Neural cell (in vitro differentiated cells): Measurements from ENCODE around the gene BZW1. TPM values are rescaled to one million over a fixed set of nuclear protein-coding genes. Genes with fewer than 3 reads are reported as not detected.

Experiments used
- H2AFZ ChIP-seq: fragments of 200-600, 300-800 bp; sonication (generic), shearing (Covaris generic); 2 replicates; pipeline ENCODE4 v1.6.0; 2014; ENCODE audit warnings: low read depth, mild to moderate bottlenecking, antibody characterized with exemption, low read length, moderate library complexity
- H3F3A ChIP-seq: fragments of 200-600 bp; shearing (Covaris generic); 2 replicates; pipeline ENCODE4 v1.6.1; 2016; ENCODE audit warnings: mild to moderate bottlenecking, moderate library complexity, mixed read lengths, antibody characterized with exemption, low read length; ENCODE audit not compliant: insufficient read depth, poor library complexity, severe bottlenecking
- H3K27ac ChIP-seq: fragments of 200-600, 300-800 bp; sonication (generic), shearing (Covaris generic); 2 replicates; pipeline ENCODE4 v1.5.1; 2014; ENCODE audit warnings: mild to moderate bottlenecking, low read length, moderate library complexity
- H3K27me3 ChIP-seq: fragments of 300-800, 200-600 bp; sonication (generic), shearing (Covaris generic); 2 replicates; pipeline ENCODE4 v1.6.0; 2014; ENCODE audit warnings: mild to moderate bottlenecking, low read depth, low read length, moderate library complexity; ENCODE audit not compliant: insufficient read depth
- H3K36me3 ChIP-seq: fragments of 300-800, 200-600 bp; sonication (generic), shearing (Covaris generic); 2 replicates; pipeline ENCODE4 v1.5.1; 2014; ENCODE audit warnings: mild to moderate bottlenecking, antibody characterized with exemption, low read length, moderate library complexity; ENCODE audit not compliant: insufficient read depth
- H3K4me2 ChIP-seq: fragments of 300-800, 200-600 bp; sonication (generic), shearing (Covaris generic); 2 replicates; pipeline ENCODE4 v1.6.0; 2014; ENCODE audit warnings: mild to moderate bottlenecking, low read length
- H3K4me3 ChIP-seq: fragments of 300-800, 200-600 bp; sonication (generic), shearing (Covaris generic); 2 replicates; pipeline ENCODE4 v1.5.1; 2014; ENCODE audit warnings: mild to moderate bottlenecking, low read length, moderate library complexity
- H3K79me2 ChIP-seq: fragments of 200-600 bp; shearing (Covaris generic); replicated peaks from 2 replicates; pipeline ENCODE4 v1.6.0; 2014; ENCODE audit warnings: mild to moderate bottlenecking, low read length, moderate library complexity; ENCODE audit not compliant: insufficient read depth
- H3K9ac ChIP-seq: fragments of 300-800, 200-600 bp; sonication (generic), shearing (Covaris generic); 2 replicates; pipeline ENCODE4 v1.6.1; 2016; ENCODE audit warnings: mild to moderate bottlenecking, low read length, mixed read lengths
- H3K9me2 ChIP-seq: fragments of 200-600 bp; shearing (Covaris generic); 2 replicates; pipeline ENCODE4 v1.6.1; 2016; ENCODE audit warnings: mild to moderate bottlenecking, low read length, mixed read lengths; ENCODE audit not compliant: insufficient read depth
- H3K9me3 ChIP-seq: fragments of 200-600, 300-800 bp; sonication (generic), shearing (Covaris generic); 2 replicates; pipeline ENCODE4 v1.6.1; 2016; ENCODE audit warnings: mild to moderate bottlenecking, mixed run types, low read length, moderate library complexity, mixed read lengths
- H4K20me1 ChIP-seq: fragments of 200-600 bp; shearing (Covaris generic); 2 replicates; pipeline ENCODE4 v1.6.1; 2016; ENCODE audit warnings: mild to moderate bottlenecking, mixed run types; ENCODE audit not compliant: insufficient read depth
- EP300 ChIP-seq: fragments of 450-650 bp; conservative IDR thresholded peaks from 2 replicates; pipeline ENCODE4 v1.6.1; 2014; ENCODE audit warnings: antibody characterized with exemption, mild to moderate bottlenecking, moderate library complexity; ENCODE audit not compliant: poor library complexity, severe bottlenecking
- EZH2 ChIP-seq: fragments of 200-600, 300-800 bp; shearing (Covaris generic), sonication (generic); IDR thresholded peaks from 2 replicates; pipeline ENCODE4 v1.6.1; 2014; ENCODE audit warnings: antibody characterized with exemption, low read length, borderline replicate concordance, mild to moderate bottlenecking; ENCODE audit not compliant: insufficient read depth, poor library complexity, severe bottlenecking
- MXI1 ChIP-seq: fragments of 450-650 bp; conservative IDR thresholded peaks from 2 replicates; pipeline ENCODE4 v1.6.1; 2014; ENCODE audit warnings: antibody characterized with exemption, mild to moderate bottlenecking; ENCODE audit not compliant: poor library complexity, severe bottlenecking
- POLR2AphosphoS5 ChIP-seq: IDR thresholded peaks from 2 replicates; pipeline ENCODE4 v1.6.1; 2012
- RAD21 ChIP-seq: fragments of 450-650 bp; conservative IDR thresholded peaks from 2 replicates; pipeline ENCODE4 v1.6.1; 2014; ENCODE audit warnings: antibody characterized with exemption, mild to moderate bottlenecking, moderate library complexity
- SMC3 ChIP-seq: fragments of 450-650 bp; conservative IDR thresholded peaks from 2 replicates; pipeline ENCODE4 v1.6.1; 2014; ENCODE audit warnings: antibody characterized with exemption, mild to moderate bottlenecking, moderate library complexity; ENCODE audit not compliant: poor library complexity
- TAF1 ChIP-seq: IDR thresholded peaks from 2 replicates; pipeline ENCODE4 v1.6.1; 2012; ENCODE audit warnings: low read depth
- polyA plus RNA-seq: library from polyadenylated mRNA; depleted of rRNA; stranded (reverse); fragments of >200 nt; gene quantifications from 2 replicates; pipeline ENCODE4 v1.2.3, GENCODE V29; 2014
- TF ChIP-seq, protein P1 (sequence below): IDR thresholded peaks from 2 replicates; pipeline ENCODE4 v1.6.1; 2012; ENCODE audit warnings: borderline replicate concordance
- TF ChIP-seq, protein P2 (sequence below): fragments of 450-650 bp; IDR thresholded peaks from 2 replicates; pipeline ENCODE4 v1.5.1; 2014; ENCODE audit warnings: antibody characterized with exemption, mild to moderate bottlenecking, moderate library complexity; ENCODE audit not compliant: poor library complexity, severe bottlenecking

BZW1 gene
- polyA plus RNA-seq, 1 donor from 2014 or later = 291 TPM

GRCh38 chr2:200871151-200871550, 59.4 kb downstream of the BZW1 start:
- Histone ChIP-seq H3K36me3 (no peaks in the 10 kb centered on the region), H2AFZ (no peak overlapping the region), H3K9ac (no peak overlapping the region), H3K4me2 (no peak overlapping the region), H3K9me2 (no peaks in the 10 kb centered on the region), H3K9me3 (no peaks in the 10 kb centered on the region), H4K20me1 (no peaks in the 10 kb centered on the region), H3F3A (no peaks in the 10 kb centered on the region), H3K79me2 (no peaks in the 10 kb centered on the region), H3K27me3 (no peaks in the 10 kb centered on the region), H3K4me3 (no peak overlapping the region), H3K27ac (no peak overlapping the region)
- TF ChIP-seq SMC3 (no peak), EZH2 (no peak), MXI1 (no peak), TAF1 (no peak), RAD21 (no peak), EP300 (no peak), POLR2AphosphoS5 (no peak)
- TF ChIP-seq, protein P1, sequence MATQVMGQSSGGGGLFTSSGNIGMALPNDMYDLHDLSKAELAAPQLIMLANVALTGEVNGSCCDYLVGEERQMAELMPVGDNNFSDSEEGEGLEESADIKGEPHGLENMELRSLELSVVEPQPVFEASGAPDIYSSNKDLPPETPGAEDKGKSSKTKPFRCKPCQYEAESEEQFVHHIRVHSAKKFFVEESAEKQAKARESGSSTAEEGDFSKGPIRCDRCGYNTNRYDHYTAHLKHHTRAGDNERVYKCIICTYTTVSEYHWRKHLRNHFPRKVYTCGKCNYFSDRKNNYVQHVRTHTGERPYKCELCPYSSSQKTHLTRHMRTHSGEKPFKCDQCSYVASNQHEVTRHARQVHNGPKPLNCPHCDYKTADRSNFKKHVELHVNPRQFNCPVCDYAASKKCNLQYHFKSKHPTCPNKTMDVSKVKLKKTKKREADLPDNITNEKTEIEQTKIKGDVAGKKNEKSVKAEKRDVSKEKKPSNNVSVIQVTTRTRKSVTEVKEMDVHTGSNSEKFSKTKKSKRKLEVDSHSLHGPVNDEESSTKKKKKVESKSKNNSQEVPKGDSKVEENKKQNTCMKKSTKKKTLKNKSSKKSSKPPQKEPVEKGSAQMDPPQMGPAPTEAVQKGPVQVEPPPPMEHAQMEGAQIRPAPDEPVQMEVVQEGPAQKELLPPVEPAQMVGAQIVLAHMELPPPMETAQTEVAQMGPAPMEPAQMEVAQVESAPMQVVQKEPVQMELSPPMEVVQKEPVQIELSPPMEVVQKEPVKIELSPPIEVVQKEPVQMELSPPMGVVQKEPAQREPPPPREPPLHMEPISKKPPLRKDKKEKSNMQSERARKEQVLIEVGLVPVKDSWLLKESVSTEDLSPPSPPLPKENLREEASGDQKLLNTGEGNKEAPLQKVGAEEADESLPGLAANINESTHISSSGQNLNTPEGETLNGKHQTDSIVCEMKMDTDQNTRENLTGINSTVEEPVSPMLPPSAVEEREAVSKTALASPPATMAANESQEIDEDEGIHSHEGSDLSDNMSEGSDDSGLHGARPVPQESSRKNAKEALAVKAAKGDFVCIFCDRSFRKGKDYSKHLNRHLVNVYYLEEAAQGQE = no peak
- TF ChIP-seq, protein P2, sequence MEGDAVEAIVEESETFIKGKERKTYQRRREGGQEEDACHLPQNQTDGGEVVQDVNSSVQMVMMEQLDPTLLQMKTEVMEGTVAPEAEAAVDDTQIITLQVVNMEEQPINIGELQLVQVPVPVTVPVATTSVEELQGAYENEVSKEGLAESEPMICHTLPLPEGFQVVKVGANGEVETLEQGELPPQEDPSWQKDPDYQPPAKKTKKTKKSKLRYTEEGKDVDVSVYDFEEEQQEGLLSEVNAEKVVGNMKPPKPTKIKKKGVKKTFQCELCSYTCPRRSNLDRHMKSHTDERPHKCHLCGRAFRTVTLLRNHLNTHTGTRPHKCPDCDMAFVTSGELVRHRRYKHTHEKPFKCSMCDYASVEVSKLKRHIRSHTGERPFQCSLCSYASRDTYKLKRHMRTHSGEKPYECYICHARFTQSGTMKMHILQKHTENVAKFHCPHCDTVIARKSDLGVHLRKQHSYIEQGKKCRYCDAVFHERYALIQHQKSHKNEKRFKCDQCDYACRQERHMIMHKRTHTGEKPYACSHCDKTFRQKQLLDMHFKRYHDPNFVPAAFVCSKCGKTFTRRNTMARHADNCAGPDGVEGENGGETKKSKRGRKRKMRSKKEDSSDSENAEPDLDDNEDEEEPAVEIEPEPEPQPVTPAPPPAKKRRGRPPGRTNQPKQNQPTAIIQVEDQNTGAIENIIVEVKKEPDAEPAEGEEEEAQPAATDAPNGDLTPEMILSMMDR = no peak

GRCh38 chr2:200873560-200873959, 61.9 kb downstream of the BZW1 start:
- Histone ChIP-seq H3K4me3 (no peak overlapping the region), H2AFZ (no peak overlapping the region), H3K9ac (no peak overlapping the region), H3F3A (no peaks in the 10 kb centered on the region), H3K27me3 (no peaks in the 10 kb centered on the region), H3K79me2 (no peaks in the 10 kb centered on the region), H3K9me3 (no peaks in the 10 kb centered on the region), H3K4me2 (no peak overlapping the region), H4K20me1 (no peaks in the 10 kb centered on the region), H3K27ac (no peak overlapping the region), H3K9me2 (no peaks in the 10 kb centered on the region), H3K36me3 (peaks cover 6% of the 10 kb centered on the region)
- no peak for TF ChIP-seq POLR2AphosphoS5
- TF ChIP-seq TAF1 = no peak
- TF ChIP-seq MXI1 = no peak
- TF ChIP-seq SMC3 = no peak
- TF ChIP-seq, protein P2 = no peak
- TF ChIP-seq, protein P1 = no peak
- no peak for TF ChIP-seq RAD21
- no peak for TF ChIP-seq EP300
- no peak for TF ChIP-seq EZH2
